ENCODE results near the gene DUOX1. TPM values are rescaled to one million over a fixed set of nuclear protein-coding genes. Genes with fewer than 3 reads are reported as not detected.

DUOX1 gene
- total and polyA plus RNA-seq, 8 donors = 2.9 to 114 (median 62.6) TPM; not detected in 1

DNA sequence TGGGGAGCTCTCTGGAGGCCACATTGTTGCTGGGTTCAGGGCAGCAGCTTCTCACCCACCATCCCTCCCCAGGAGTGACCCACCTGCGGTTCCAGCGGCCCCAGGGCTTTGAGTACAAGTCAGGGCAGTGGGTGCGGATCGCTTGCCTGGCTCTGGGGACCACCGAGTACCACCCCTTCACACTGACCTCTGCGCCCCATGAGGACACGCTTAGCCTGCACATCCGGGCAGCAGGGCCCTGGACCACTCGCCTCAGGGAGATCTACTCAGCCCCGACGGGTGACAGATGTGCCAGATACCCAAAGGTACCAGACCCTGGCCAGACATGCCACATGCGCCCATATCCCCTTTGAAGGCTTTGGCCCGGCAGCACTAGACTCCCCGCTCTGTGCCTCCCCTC is 31.9 kb downstream of the DUOX1 start:
- Histone ChIP-seq H3K4me1 (peaks cover 21 to 34% (median 27%) of the 10 kb centered on the region in 4 donors), H3K4me3 (no peak overlapping the region), H3K27ac (no peak overlapping the region), H3K36me3 (peaks cover 0 to 21% (median 4%) of the 10 kb centered on the region in 4 donors), H3K27me3 (no peaks in the 10 kb centered on the region), H3K9me3 (no peaks in the 10 kb centered on the region)
- DNase-seq = no peak
- TF ChIP-seq POLR2AphosphoS5 (IDR thresholded peaks at IDR 0.05) (no peak), EP300 (IDR thresholded peaks at IDR 0.05) (no peak)
- 89 to 96% (median 92%) methylated on average over 7 to 14 of the region's 14 CpGs for WGBS, 5 donors
- intact Hi-C loops (cut with DNase I; ENCODE audit: low total_unique reads) = no loop called here

GRCh38 chr15:45162771-45163507 is 33.1 kb downstream of the DUOX1 start:
- no peak overlapping the region for H3K4me3 ChIP-seq
- intact Hi-C loops (cut with DNase I; ENCODE audit: low total_unique reads) = no loop called here
- peak in 1 of 3 donors; percentile 61 for TF ChIP-seq POLR2AphosphoS5 (IDR thresholded peaks at IDR 0.05)
- TF ChIP-seq EP300 (IDR thresholded peaks at IDR 0.05) = no peak
- no peak for TF ChIP-seq POLR2A (IDR thresholded peaks at IDR 0.05)
- peak in 5 of 7 experiments; percentile 58 to 88 (median 80) for TF ChIP-seq CTCF (IDR thresholded peaks at IDR 0.05)
- peaks cover 0 to 18% (median 2%) of the 10 kb centered on the region in 4 donors for H3K36me3 ChIP-seq
- H3K27me3 ChIP-seq = no peaks in the 10 kb centered on the region
- no peaks in the 10 kb centered on the region for H3K9me3 ChIP-seq
- peak; percentile 79 to 94 for DNase-seq
- H3K4me1 ChIP-seq = peaks cover 22 to 40% (median 37%) of the 10 kb centered on the region in 4 donors
- WGBS, 5 donors = 8 to 18% (median 11%) methylated on average over 6 to 7 of the region's 7 CpGs
- peak overlapping the region in 4 of 5 donors; percentile 3 to 69 (median 38) for H3K27ac ChIP-seq

DNA sequence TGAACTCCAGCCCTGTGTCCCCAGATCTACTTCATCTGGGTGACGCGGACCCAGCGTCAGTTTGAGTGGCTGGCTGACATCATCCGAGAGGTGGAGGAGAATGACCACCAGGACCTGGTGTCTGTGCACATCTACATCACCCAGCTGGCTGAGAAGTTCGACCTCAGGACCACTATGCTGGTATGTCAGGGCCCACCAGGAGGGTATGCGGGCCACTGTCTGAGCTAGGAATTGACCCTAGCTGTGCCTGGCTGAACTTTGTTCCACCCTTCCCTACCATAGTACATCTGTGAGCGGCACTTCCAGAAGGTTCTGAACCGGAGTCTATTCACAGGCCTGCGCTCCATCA is 33.7 kb downstream of the DUOX1 start:
- no peak for DNase-seq
- intact Hi-C loops (cut with DNase I; ENCODE audit: low total_unique reads) = no loop called here
- 81 to 91% (median 85%) methylated on average over 9 of the region's 9 CpGs for WGBS, 5 donors
- no peak for TF ChIP-seq CTCF (IDR thresholded peaks at IDR 0.05)
- no peak for TF ChIP-seq POLR2AphosphoS5 (IDR thresholded peaks at IDR 0.05)
- TF ChIP-seq EP300 (IDR thresholded peaks at IDR 0.05) = no peak
- TF ChIP-seq POLR2A (IDR thresholded peaks at IDR 0.05) = no peak
- Histone ChIP-seq H3K9me3 (no peaks in the 10 kb centered on the region), H3K27ac (peak overlapping the region in 2 of 5 donors; percentile 8 to 69), H3K4me1 (peaks cover 22 to 45% (median 40%) of the 10 kb centered on the region in 4 donors), H3K27me3 (no peaks in the 10 kb centered on the region), H3K4me3 (no peak overlapping the region), H3K36me3 (peaks cover 0 to 18% (median 2%) of the 10 kb centered on the region in 4 donors)

GRCh38 chr15:45164914-45165313 is 35.1 kb downstream of the DUOX1 start:
- H3K27me3 ChIP-seq = no peaks in the 10 kb centered on the region
- peaks cover 0 to 18% (median 2%) of the 10 kb centered on the region in 4 donors for H3K36me3 ChIP-seq
- DNase-seq = no peak
- TF ChIP-seq EP300 (IDR thresholded peaks at IDR 0.05) (no peak), POLR2A (IDR thresholded peaks at IDR 0.05) (no peak), POLR2AphosphoS5 (IDR thresholded peaks at IDR 0.05) (no peak), CTCF (IDR thresholded peaks at IDR 0.05) (no peak)
- H3K27ac ChIP-seq = peak overlapping the region in 2 of 5 donors; percentile 97 to 98
- WGBS, 5 donors = 82 to 100% (median 92%) methylated on average over 1 of the region's 1 CpG
- no peak overlapping the region for H3K4me3 ChIP-seq
- H3K9me3 ChIP-seq = no peaks in the 10 kb centered on the region
- H3K4me1 ChIP-seq = peaks cover 22 to 55% (median 40%) of the 10 kb centered on the region in 4 donors
- intact Hi-C loops (cut with DNase I; ENCODE audit: low total_unique reads) = no loop called here

- peak overlapping the region; percentile 12 to 98 (median 92) for H3K27ac ChIP-seq
- no peaks in the 10 kb centered on the region for H3K9me3 ChIP-seq
- peaks cover 22 to 55% (median 40%) of the 10 kb centered on the region in 4 donors for H3K4me1 ChIP-seq
- H3K4me3 ChIP-seq = no peak overlapping the region
- no peaks in the 10 kb centered on the region for H3K27me3 ChIP-seq
- no peak for DNase-seq
- 61 to 74% (median 66%) methylated on average over 4 to 5 of the region's 5 CpGs for WGBS, 5 donors
- TF ChIP-seq POLR2AphosphoS5 (IDR thresholded peaks at IDR 0.05) = no peak
- no peak for TF ChIP-seq POLR2A (IDR thresholded peaks at IDR 0.05)
- TF ChIP-seq EP300 (IDR thresholded peaks at IDR 0.05) = no peak
- intact Hi-C loops (cut with DNase I; ENCODE audit: low total_unique reads) = no loop called here
- H3K36me3 ChIP-seq = peaks cover 0 to 12% (median 2%) of the 10 kb centered on the region in 4 donors
Observed at GRCh38 chr15:45165536-45165935, 35.7 kb downstream of the DUOX1 start.
